Stimulated activated CD8-positive, alpha-beta memory T cell treated with anti-CD3 and anti-CD28 coated beads, Interleukin-12 subunit alpha, Interleukin-12 subunit beta, amount 100 ng/mL, for 24 hours (primary cell): ENCODE results near the gene LPO.

ENCODE experiments used
- DNase-seq: peaks from one replicate; pipeline ENCODE4 v3.0.0-alpha.2; 2020; ENCODE audit errors: extremely low read depth

LPO gene

GRCh38 chr17:58317421-58318064 is 79.2 kb downstream of the LPO start:
- no peak for DNase-seq

- DNase-seq, result no peak
These were observed 79.7 kb downstream of the LPO start for GRCh38 chr17:58318065-58318481.
